ENCODE data around the gene DCHS1. TPM values are rescaled to one million over a fixed set of nuclear protein-coding genes. Genes with fewer than 3 reads are reported as not detected.

DCHS1 gene
- total and polyA plus RNA-seq, 9 of the 15 experiments (the other 6 are each of a cell fraction or from before 2014, with no cell fraction given), result 0.04 to 0.49 (median 0.14) TPM; not detected in 2

GRCh38 chr11:6646071-6646470, 9.5 kb downstream of the DCHS1 start (continued):
- TF ChIP-seq ARID3A (IDR thresholded peaks at IDR 0.05; ENCODE audit: borderline replicate concordance, low read depth, low read length) (no peak), PURB (CRISPR knock-in tag; IDR thresholded peaks at IDR 0.05; ENCODE audit: low read depth) (no peak), EP300 (IDR thresholded peaks at IDR 0.05; ENCODE audit: low read length) (no peak), HOMEZ (CRISPR knock-in tag; IDR thresholded peaks at IDR 0.05) (no peak), FOSL1 (tag; conservative IDR thresholded peaks at IDR 0.05) (no peak), ZBTB17 (CRISPR knock-in tag; IDR thresholded peaks at IDR 0.05) (no peak), PTTG1 (tag; IDR thresholded peaks at IDR 0.05; ENCODE audit: low read depth) (no peak), TAF7 (tag; IDR thresholded peaks at IDR 0.05) (no peak), FOXP1 (CRISPR knock-in tag; IDR thresholded peaks at IDR 0.05) (peak; percentile 71; the same call in 1 of the 2 replicates), JUNB (CRISPR knock-in tag; conservative IDR thresholded peaks at IDR 0.05) (no peak), PCBP1 (IDR thresholded peaks at IDR 0.05; ENCODE audit: low read depth, low read length, poor library complexity, severe bottlenecking) (no peak), HDGF (IDR thresholded peaks at IDR 0.05) (no peak), BHLHE40 (IDR thresholded peaks at IDR 0.05; ENCODE audit: low read length) (peak; percentile 84), POLR2A (conservative IDR thresholded peaks at IDR 0.05) (no peak), RREB1 (CRISPR knock-in tag; IDR thresholded peaks at IDR 0.05) (no peak), ZNF277 (CRISPR knock-in tag; IDR thresholded peaks at IDR 0.05; ENCODE audit: borderline replicate concordance) (no peak), NR2F6 (CRISPR knock-in tag; IDR thresholded peaks at IDR 0.05) (no peak), HDAC1 (IDR thresholded peaks at IDR 0.05) (peak in 1 of 2 experiments; percentile 12; a peak in 1 of 4 replicates)

Data from K562 (cell line).